GM10248 (cell line): ENCODE data around the gene RGS21.

Experiments used
- CTCF ChIA-PET: fragments of 300-600 bp; sonication (Branson Sonifier 250); formaldehyde crosslinking; extraction: SDS; loops from one replicate; lab custom pipeline; 2021; ENCODE audit warnings: antibody characterized with exemption; lab: Yijun Ruan, JAX
- POLR2A ChIA-PET: fragments of 350-650 bp; sonication (Branson Sonifier 250); formaldehyde crosslinking; extraction: SDS; loops from one replicate; lab custom pipeline; 2020; ENCODE audit warnings: antibody characterized with exemption; lab: Yijun Ruan, JAX
- DNase-seq: peaks from one replicate; pipeline ENCODE4 v3.0.0; 2012; ENCODE audit errors: extremely low spot score
- TF ChIP-seq, protein P1 (sequence below): IDR thresholded peaks from 2 replicates; pipeline ENCODE4 v1.5.1; 2012; ENCODE audit warnings: mild to moderate bottlenecking, low read depth; ENCODE audit errors: extremely low read depth, missing control alignments, control extremely low read depth

Gene RGS21

GRCh38 chr1:192367436-192367835 is 50.6 kb downstream of the RGS21 start:
- DNase-seq = no peak
- ChIA-PET CTCF (no interaction called here), POLR2A (no interaction called here)
- TF ChIP-seq, protein P1, sequence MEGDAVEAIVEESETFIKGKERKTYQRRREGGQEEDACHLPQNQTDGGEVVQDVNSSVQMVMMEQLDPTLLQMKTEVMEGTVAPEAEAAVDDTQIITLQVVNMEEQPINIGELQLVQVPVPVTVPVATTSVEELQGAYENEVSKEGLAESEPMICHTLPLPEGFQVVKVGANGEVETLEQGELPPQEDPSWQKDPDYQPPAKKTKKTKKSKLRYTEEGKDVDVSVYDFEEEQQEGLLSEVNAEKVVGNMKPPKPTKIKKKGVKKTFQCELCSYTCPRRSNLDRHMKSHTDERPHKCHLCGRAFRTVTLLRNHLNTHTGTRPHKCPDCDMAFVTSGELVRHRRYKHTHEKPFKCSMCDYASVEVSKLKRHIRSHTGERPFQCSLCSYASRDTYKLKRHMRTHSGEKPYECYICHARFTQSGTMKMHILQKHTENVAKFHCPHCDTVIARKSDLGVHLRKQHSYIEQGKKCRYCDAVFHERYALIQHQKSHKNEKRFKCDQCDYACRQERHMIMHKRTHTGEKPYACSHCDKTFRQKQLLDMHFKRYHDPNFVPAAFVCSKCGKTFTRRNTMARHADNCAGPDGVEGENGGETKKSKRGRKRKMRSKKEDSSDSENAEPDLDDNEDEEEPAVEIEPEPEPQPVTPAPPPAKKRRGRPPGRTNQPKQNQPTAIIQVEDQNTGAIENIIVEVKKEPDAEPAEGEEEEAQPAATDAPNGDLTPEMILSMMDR = no peak

- TF ChIP-seq, protein P1 = no peak
- DNase-seq = no peak
- CTCF ChIA-PET = no interaction called here
- POLR2A ChIA-PET = no interaction called here
Observed at GRCh38 chr1:192375306-192375705, 58.5 kb downstream of the RGS21 start.

- TF ChIP-seq, protein P1 = no peak
- ChIA-PET POLR2A (no interaction called here), CTCF (no interaction called here)
- DNase-seq = no peak
Observed at GRCh38 chr1:192376374-192376773, 59.6 kb downstream of the RGS21 start.

DNA sequence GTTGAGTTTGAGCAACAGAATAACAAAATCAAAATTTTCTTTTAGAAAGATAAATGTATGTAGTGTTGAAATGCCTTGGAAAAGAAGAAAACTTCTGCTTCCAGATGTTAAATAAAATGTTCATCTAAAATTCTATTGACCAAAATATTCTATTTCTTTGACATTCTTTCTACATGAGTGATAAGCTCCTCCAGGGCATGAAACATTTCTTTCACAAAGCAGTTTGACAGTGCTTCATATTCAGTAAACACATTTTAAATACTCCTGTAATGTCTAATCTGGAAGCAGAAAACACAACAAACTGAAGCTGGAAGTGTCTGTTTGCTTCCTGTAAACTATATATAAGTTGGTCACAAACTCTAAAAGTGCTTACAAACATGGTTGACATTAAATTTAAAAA is 61.5 kb downstream of the RGS21 start:
- ChIA-PET CTCF (no interaction called here), POLR2A (no interaction called here)
- no peak for DNase-seq
- TF ChIP-seq, protein P1 = no peak

GRCh38 chr1:192378878-192379277 is 62.1 kb downstream of the RGS21 start:
- POLR2A ChIA-PET = no interaction called here
- TF ChIP-seq, protein P1 = no peak
- CTCF ChIA-PET = no interaction called here
- no peak for DNase-seq

GRCh38 chr1:192379554-192379953 is 62.8 kb downstream of the RGS21 start:
- POLR2A ChIA-PET = no interaction called here
- no peak for DNase-seq
- TF ChIP-seq, protein P1 = no peak
- CTCF ChIA-PET = no interaction called here

DNA sequence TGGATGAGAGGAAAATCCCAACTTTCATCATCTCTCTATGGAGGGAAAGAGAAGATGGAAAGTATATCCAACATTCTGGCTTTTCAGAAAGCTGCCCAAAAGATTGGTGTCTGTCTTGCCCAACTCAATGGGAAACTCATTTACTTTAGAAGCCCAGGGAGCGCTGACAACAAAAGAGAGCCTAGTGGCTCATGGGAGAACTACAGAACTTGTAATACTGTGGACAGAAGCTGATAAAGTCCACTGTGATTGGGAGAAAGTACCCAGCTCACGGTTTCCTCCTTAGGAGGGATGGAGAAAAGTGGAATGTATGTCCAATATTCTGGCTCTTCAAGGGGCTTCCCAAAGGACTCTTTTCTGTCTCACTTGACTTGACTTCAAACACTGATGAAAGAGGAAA is 66.0 kb downstream of the RGS21 start:
- DNase-seq = no peak
- CTCF ChIA-PET = no interaction called here
- TF ChIP-seq, protein P1 = no peak
- POLR2A ChIA-PET = no interaction called here
